Stimulated activated CD4-positive, alpha-beta T cell treated with anti-CD3 and anti-CD28 coated beads, Interleukin-1b, Interleukin-23, amount 100 ng/mL, for 48 hours (primary cell): ENCODE results near the gene DYRK4.
A peak's percentile ranks its signal among the peaks of the same experiment; 100 is the strongest.

Experiments used
- DNase-seq: peaks from one replicate; pipeline ENCODE4 v3.0.0-alpha.2; 2020

The DYRK4 gene

GRCh38 chr12:4628406-4628805 lies 66.4 kb downstream of the DYRK4 start:
- DNase-seq: no peak

- DNase-seq: no peak
Measured at GRCh38 chr12:4630262-4630661, 68.3 kb downstream of the DYRK4 start.

- no peak for DNase-seq
Measured at GRCh38 chr12:4643747-4644146, 81.7 kb downstream of the DYRK4 start.

GRCh38 chr12:4645023-4645422 lies 83.0 kb downstream of the DYRK4 start:
- no peak for DNase-seq

- DNase-seq: no peak
Measured at GRCh38 chr12:4648104-4648500, 86.1 kb downstream of the DYRK4 start.

- DNase-seq: peak; percentile 78
Measured at GRCh38 chr12:4648501-4649357, 86.7 kb downstream of the DYRK4 start, which contains the start of the genes AKAP3 and NDUFA9. Gene AKAP3, minus strand, starts transcription at chr12:4649051. Its CDS starts 10,855 bp downstream, at chr12:4638196. Gene NDUFA9, plus strand, starts transcription at chr12:4649114. Its CDS starts 13 bp downstream, at chr12:4649127.

- DNase-seq: no peak
Measured at GRCh38 chr12:4649358-4649661, 87.3 kb downstream of the DYRK4 start.

- no peak for DNase-seq
Measured at GRCh38 chr12:4653257-4653656, 91.2 kb downstream of the DYRK4 start.

- no peak for DNase-seq
Measured at GRCh38 chr12:4653691-4654090, 91.7 kb downstream of the DYRK4 start.
